Tibial artery (tissue), 4 donors: ENCODE data around the gene TEX2.

ENCODE experiments used
- DNase-seq, 2 donors: peaks; one replicate each; pipeline ENCODE4 v3.0.0-alpha.2; 2019
- H3K27ac ChIP-seq, 2 donors: fragments of 200-600 bp; sonication (generic) in 1 of 2; 1 replicate in 1 of 2; 2 replicates in 1 of 2; pipeline ENCODE4 v1.5.1; 2018 to 2019; ENCODE audit warnings: mild to moderate bottlenecking in 1 of 2
- H3K27me3 ChIP-seq, 2 donors: fragments of 200-600 bp; sonication (generic) in 1 of 2; one replicate each; pipeline versions ENCODE4 v1.5.1 to v1.6.0; 2016 to 2019
- H3K36me3 ChIP-seq, 3 donors: fragments of 200-600 bp; sonication (generic) in 2 of 3; one replicate each; pipeline ENCODE4 v1.5.1; 2016 to 2019; ENCODE audit warnings: mild to moderate bottlenecking in 2 of 3
- H3K4me1 ChIP-seq, 4 donors: fragments of 200-600 bp; sonication (generic) in 2 of 4; 1 replicate in 3 of 4; 2 replicates in 1 of 4; pipeline ENCODE4 v1.5.1; 2016 to 2019
- H3K4me3 ChIP-seq, 2 donors: fragments of 200-600 bp; sonication (generic) in 1 of 2; 1 replicate in 1 of 2; 2 replicates in 1 of 2; pipeline ENCODE4 v1.5.1; 2018 to 2019; ENCODE audit warnings: mild to moderate bottlenecking in 2 of 2
- H3K9me3 ChIP-seq, 3 donors: fragments of 200-600 bp; sonication (generic) in 1 of 3; one replicate each; pipeline ENCODE4 v1.5.1; 2016 to 2019
- intact Hi-C: fragments of 100-400 bp; cut with DNase I; formaldehyde crosslinking; loops from one replicate; pipeline ENCODE4 v1.15.0; 2023; ENCODE audit warnings: low total_unique reads
- TF ChIP-seq, protein P1 (sequence below), 2 experiments: fragments of 200-600 bp in 1 of 2; fragments of 450-650 bp in 1 of 2; IDR thresholded peaks; one replicate each; pipeline ENCODE4 v1.5.1; 2017 to 2019; ENCODE audit warnings: antibody characterized with exemption in 2 of 2, mild to moderate bottlenecking in 1 of 2, moderate library complexity in 1 of 2

Gene TEX2

DNA sequence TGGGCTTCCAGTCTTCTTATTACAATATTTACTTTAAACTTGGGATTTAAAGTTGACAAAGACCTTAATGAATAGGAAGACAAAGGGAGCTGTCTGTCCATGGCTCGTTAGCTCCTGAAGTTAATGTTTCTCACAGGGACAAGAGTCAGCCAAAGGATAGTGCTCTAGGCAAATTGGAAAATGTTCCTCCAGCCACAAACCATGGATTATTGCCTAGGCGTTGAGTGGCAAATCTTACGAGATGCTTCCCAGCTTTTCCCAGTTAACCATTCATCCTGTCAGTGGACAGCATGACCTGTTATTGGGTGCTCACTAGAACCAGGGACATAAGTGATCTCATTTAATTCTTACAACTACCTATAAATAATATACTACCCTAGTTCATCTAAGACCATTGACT is 3.6 kb downstream of the TEX2 start:
- intact Hi-C loops, result no loop called here
- TF ChIP-seq, protein P1, sequence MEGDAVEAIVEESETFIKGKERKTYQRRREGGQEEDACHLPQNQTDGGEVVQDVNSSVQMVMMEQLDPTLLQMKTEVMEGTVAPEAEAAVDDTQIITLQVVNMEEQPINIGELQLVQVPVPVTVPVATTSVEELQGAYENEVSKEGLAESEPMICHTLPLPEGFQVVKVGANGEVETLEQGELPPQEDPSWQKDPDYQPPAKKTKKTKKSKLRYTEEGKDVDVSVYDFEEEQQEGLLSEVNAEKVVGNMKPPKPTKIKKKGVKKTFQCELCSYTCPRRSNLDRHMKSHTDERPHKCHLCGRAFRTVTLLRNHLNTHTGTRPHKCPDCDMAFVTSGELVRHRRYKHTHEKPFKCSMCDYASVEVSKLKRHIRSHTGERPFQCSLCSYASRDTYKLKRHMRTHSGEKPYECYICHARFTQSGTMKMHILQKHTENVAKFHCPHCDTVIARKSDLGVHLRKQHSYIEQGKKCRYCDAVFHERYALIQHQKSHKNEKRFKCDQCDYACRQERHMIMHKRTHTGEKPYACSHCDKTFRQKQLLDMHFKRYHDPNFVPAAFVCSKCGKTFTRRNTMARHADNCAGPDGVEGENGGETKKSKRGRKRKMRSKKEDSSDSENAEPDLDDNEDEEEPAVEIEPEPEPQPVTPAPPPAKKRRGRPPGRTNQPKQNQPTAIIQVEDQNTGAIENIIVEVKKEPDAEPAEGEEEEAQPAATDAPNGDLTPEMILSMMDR (IDR thresholded peaks at IDR 0.05), result no peak
- no peak for DNase-seq
- H3K27me3 ChIP-seq, result no peaks in the 10 kb centered on the region
- no peaks in the 10 kb centered on the region for H3K9me3 ChIP-seq
- H3K4me3 ChIP-seq, result no peak overlapping the region
- no peak overlapping the region for H3K27ac ChIP-seq
- H3K4me1 ChIP-seq, result peaks cover 0 to 64% (median 34%) of the 10 kb centered on the region in 4 donors
- H3K36me3 ChIP-seq, result no peaks in the 10 kb centered on the region

- TF ChIP-seq, protein P1 (IDR thresholded peaks at IDR 0.05), result no peak
- intact Hi-C loops, result no loop called here
Measured at GRCh38 chr17:64256913-64257807, 5.9 kb downstream of the TEX2 start.

DNA sequence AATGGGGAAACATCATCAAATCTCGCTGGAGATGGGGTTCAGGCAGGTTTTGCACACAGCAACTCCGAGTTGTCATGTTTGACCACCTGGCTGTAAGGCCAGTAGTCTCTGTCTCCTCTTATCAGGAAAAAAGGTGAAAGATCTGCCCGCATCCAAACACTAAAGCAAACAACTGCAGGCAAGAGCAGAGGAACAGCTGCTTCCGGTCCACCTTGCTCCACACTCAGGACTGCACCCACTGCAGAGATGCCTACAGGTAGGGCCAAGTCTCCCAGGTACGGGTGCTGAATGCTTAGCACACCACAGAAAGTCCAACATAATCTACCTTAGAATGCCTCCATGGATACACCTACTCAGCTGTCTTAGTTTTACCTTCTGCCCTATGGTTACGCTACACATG is 7.3 kb downstream of the TEX2 start:
- Histone ChIP-seq H3K4me1 (peaks cover 0 to 53% (median 22%) of the 10 kb centered on the region in 4 donors), H3K27me3 (no peaks in the 10 kb centered on the region), H3K4me3 (no peak overlapping the region), H3K27ac (no peak overlapping the region), H3K9me3 (no peaks in the 10 kb centered on the region), H3K36me3 (no peaks in the 10 kb centered on the region)
- intact Hi-C loops, result no loop called here
- no peak for DNase-seq
- TF ChIP-seq, protein P1 (IDR thresholded peaks at IDR 0.05), result no peak

More at GRCh38 chr17:64256913-64257807, 5.9 kb downstream of the TEX2 start:
- Histone ChIP-seq H3K4me3 (no peak overlapping the region), H3K36me3 (no peaks in the 10 kb centered on the region), H3K27me3 (no peaks in the 10 kb centered on the region), H3K4me1 (peaks cover 0 to 66% (median 31%) of the 10 kb centered on the region in 4 donors), H3K9me3 (no peaks in the 10 kb centered on the region), H3K27ac (no peak overlapping the region)
- DNase-seq, result no peak

DNA sequence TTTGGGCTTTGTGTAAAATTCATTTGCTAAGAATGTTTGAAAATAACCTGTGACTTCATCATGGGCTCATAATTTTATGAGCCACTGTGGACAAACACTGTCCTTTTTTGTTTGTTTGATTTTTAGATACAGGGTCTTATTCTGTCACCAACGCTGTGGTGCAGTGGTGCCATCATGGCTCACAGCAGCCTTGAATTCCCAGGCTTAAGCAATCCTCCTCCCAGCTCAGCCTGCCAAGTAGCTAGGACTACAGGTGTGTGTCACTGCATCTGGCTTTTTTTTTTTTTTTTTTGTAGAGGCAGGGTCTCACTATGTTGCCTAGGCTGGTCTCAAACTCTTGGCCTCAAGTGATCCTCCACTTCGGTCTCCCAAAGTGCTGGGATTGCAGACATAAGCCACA is 8.3 kb downstream of the TEX2 start:
- no peaks in the 10 kb centered on the region for H3K36me3 ChIP-seq
- intact Hi-C loops, result no loop called here
- DNase-seq, result no peak
- no peak overlapping the region for H3K4me3 ChIP-seq
- TF ChIP-seq, protein P1 (IDR thresholded peaks at IDR 0.05), result no peak
- no peak overlapping the region for H3K27ac ChIP-seq
- peaks cover 0 to 50% (median 14%) of the 10 kb centered on the region in 4 donors for H3K4me1 ChIP-seq
- no peaks in the 10 kb centered on the region for H3K9me3 ChIP-seq
- no peaks in the 10 kb centered on the region for H3K27me3 ChIP-seq

DNA sequence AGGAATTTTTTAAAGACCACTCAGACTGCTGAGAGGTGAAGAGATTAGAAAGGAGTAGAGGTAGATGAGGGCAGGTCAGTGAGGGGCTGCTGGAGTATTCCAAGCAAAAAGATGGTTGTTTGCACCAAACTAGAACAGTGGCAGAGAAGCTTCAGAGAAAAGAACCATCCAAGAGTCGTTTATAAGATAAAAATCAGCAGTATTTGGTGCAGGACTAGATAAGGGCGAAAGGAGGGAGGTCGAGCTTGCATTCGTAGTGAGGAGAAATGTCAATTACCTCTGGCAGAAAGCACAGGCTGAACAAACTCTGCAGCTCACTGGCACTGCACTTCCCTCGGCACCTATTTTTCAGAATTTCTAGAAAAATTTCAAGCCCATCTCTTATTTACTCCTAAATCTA is 9.6 kb downstream of the TEX2 start:
- no peak overlapping the region for H3K4me3 ChIP-seq
- no peaks in the 10 kb centered on the region for H3K36me3 ChIP-seq
- DNase-seq, result no peak
- no peaks in the 10 kb centered on the region for H3K9me3 ChIP-seq
- intact Hi-C loops, result no loop called here
- H3K4me1 ChIP-seq, result peaks cover 0 to 46% (median 9%) of the 10 kb centered on the region in 4 donors
- H3K27me3 ChIP-seq, result no peaks in the 10 kb centered on the region
- TF ChIP-seq, protein P1 (IDR thresholded peaks at IDR 0.05), result no peak
- H3K27ac ChIP-seq, result no peak overlapping the region
